ENCODE data around the gene TAS2R40.
A peak's percentile ranks its signal among the peaks of the same experiment; 100 is the strongest.
"Not testable (repeated sequence)": the region's sequence is repeated elsewhere in the genome, so short reads cannot be mapped to it uniquely, and the experiment has no call there.

The TAS2R40 gene

DNA sequence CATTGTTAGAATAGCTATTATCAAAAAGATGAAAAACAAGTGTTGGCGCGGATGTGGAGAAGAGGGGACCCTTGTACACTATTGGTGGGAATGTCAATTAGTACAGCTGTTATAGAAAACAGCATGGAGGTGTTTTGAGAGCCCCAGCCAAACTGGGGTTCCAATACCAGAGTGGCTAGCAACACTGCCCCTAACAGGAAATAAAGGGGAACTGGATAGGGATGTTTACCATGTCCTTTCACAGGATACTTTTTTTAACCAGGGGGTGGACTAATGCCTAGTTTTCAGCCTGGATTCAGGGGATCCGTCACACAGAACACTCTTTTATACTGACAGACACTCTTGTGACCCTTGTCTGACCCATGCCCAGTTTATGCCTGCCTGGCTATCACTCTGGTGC is 34.5 kb downstream of the TAS2R40 start:
- DNase-seq, result no peak

DNA sequence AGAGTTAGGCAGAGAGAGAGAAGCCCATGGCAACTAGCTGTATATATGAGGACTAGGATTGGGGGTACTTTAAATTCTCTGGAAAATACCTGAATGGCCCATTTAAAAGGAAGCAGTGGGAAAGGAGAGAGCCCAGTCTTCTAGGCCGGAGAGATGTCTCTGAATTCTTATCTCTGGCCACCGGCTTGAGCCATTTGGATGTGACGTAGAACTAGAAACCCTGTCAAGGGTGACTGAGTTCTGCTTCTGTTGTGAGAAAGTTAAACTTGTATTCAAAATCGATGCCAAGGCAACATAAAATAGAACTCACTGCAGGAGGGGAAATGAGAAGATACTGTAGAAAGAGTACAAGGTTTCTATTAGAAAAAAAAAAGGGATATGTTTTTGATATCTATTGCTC is 35.1 kb downstream of the TAS2R40 start:
- DNase-seq, result no peak

DNA sequence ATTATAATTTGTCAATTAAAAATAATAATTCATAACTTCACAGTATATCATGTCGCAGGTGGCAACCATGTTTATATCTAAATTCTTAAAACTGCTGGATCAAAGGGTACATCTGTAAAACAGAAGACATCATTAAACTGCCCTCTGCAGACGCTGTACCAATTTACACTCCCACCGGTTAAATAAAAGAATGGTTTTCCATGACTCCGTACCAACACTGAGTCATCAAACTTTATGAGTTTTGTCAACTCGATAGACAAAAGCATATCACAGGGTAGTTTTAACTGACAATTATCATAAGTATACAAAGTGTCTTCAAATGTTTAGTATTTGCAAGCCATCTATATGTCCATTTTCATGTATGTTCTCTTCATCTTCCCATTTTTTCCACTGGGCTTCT is 35.7 kb downstream of the TAS2R40 start:
- DNase-seq, result no peak

DNA sequence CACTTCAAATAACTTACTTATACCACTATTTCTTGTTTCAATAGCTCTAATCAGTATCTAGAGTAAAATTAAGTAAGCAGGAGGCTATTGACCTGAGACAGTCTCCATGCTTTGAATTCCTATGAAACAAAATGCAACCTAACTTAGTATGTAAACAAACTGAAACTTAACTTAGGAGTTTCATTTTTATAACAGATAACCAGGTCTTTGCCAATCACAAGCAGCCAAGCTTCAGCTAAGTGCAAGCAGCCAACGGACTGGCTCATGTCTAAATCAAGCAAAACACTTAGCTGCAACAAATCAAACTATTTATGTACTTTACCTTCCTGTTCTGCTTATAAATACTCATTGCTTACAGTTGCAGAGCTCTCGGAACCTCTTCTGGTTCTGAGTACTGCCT is 37.0 kb downstream of the TAS2R40 start:
- DNase-seq, result no peak

DNA sequence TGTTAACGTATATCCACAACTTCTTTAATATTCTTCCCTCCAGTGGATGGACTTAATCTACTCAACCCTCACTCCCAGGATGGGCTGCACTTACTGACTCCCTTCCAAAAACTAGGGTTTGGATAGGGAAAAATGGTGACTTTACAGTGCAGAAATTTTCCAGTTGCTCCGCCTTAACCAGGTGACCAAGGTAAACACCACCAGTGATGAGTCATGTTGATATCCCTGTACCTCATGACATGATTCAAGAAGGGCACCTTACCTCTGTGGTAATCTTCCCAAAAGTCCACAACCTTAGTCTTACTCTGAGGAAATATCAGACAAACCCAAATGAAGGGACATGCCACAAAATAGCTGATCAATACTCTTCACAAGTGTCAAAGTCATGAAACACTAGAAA is 37.9 kb downstream of the TAS2R40 start:
- DNase-seq, result no peak

DNA sequence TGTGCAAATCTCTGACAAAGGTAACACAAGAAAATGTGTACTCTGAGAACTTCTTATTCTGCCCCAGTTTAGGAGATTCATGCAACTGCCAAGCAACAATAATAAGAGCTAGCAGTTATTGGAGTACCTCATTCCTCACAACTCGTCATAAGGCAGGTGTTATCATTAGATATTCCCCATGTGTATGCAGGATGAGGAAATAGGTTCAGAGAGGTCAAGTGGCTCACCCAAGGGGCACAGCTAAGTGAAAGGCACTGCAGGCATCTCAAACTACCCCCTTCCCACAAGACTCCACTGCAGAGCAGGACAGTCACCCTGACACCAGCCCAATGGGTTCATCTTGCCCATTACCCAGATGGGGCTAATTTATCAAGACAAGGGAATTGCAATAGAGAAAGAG is 40.1 kb downstream of the TAS2R40 start:
- no peak for DNase-seq

DNA sequence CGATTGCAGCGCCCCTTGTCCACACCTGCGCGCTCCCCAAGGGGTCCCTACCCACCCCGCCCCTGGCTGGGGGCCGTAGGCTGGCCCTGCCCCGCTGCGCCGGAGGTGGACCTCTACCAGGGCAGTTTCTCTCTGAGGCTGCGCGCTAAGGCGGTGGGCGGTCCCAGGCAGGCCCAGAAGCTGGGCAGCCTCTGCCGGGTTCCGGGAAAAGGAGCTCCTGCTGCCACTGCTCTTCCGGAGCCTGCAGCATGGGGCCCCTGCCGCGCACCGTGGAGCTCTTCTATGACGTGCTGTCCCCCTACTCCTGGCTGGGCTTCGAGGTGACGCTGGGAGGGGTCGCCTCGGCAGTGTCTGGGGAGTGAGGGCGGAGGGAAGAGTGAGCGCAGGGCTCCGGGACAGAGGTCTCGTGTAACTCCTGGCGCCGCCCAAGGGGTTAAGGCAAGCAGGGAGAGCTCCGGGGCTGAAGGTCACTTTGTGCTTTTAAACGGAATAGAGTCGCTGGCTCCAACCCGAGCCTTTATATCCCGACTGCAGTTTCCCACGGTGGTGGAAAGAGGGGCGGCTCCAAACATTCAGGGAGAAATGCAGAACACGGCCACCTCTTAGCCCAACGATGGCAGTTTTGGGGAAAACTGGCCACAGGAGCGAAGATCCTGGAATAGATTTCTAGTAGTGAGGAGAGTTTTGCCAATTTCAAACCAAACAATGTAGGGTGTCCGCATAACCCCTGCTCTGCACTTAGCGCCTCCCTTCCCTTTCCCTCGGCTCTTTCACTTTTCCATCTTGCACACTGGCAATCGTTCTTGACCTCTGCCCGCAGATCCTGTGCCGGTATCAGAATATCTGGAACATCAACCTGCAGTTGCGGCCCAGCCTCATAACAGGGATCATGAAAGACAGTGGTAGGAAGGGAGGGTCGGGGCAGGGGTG is 41.7 kb downstream of the TAS2R40 start, which contains the start of gene GSTK1:
Gene GSTK1 (plus strand): TSS at position 176 of the 930 bp plus-strand sequence. CDS start 73 bp downstream, at position 249.
- DNase-seq, result peak; percentile 36

DNA sequence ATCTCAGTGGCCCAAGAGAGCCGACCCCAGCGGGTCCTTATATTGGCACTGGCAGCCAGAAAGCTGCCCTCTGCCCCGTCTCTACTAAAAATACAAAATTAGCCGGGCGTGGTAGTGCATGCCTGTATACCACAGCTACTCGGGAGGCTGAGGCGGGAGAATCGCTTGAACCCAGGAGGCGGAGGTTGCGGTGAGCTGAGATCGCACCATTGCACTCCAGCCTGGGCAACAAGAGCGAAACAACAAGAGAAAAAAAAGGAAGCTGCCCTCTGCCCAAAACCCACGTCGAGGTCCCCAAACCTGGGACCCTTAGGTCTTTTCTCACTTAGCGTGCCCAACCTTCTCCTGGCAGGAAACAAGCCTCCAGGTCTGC is 42.3 kb downstream of the TAS2R40 start:
- DNase-seq, result not testable (repeated sequence)

DNA sequence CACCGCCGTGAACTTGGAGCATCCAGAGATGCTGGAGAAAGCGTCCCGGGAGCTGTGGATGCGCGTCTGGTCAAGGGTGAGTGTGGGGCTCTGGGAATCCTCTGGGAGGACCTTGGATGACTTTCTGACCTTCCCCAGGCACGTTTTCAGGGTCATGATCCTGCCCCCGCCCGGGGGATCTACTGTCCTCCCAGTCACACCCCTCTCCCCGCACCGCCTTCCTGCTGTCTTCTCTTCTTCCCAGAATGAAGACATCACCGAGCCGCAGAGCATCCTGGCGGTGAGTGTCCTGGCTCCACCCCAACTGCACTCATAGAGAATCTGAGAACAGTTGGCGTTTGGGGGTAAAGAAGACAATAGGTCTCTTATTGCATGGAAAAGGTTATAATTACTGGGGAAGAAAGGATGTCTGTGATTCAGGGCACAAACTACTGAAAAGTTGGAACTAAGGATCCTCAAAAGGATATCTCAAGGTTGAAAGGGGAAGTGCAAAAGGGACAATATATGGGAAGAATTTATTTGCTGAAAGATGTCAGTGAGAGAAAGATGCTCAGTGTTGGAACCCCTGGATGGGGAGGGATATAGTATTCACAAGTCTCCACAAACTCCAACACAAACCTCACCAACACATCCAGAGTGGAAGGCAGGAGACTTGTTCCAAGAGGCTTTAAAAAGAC is 43.3 kb downstream of the TAS2R40 start:
- DNase-seq, result no peak

DNA sequence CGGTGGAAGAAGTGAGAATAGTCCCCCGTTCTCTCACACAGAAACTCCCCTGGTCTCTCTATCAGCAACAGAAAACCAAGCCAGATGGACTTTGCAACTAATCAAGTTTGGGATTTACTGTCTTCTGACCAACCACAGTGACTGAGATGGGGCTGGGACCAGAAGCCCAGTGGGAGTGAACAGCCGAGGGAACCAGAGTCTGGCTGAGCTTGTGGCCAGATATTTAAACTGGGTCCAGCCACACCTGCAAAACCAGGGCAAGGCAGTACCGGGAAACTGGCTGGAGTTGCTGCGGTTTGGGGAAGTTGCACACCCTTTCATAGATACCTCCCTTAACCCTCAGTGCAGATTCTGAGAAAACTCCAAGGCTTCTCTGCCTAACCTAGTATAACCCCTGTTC is 47.4 kb downstream of the TAS2R40 start:
- DNase-seq, result no peak

DNA sequence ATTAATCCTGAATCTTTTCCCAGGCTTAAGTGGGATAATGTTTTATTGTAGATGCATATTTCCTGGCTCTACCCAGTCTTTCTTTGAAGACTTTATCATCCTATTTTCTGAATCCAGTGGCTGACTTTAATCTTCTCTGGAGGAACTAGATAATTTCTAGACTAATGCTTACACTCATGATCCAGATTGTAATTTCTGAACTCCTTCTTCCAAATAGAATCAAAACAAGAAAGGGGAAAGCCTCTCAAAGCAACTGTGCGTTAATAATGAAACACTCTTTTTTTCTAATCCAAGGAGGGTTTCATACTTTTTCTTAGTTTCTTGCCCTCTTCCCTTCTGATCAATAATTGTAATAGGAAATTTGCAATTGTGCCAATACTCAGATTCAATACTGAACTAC is 49.4 kb downstream of the TAS2R40 start:
- DNase-seq, result no peak

Data from T1000 (cell line).